HepG2 (cell line): ENCODE measurements around the gene C9orf50. TPM values are rescaled to one million over a fixed set of nuclear protein-coding genes. Genes with fewer than 3 reads are reported as not detected.

ENCODE experiments used
- REL ChIP-seq: sonication (generic); formaldehyde crosslinking; conservative IDR thresholded peaks from 2 replicates; pipeline ENCODE4 v1.8.0; 2022; ENCODE audit warnings: mild to moderate bottlenecking, missing genetic modification reagents, moderate library complexity
- SRY ChIP-seq: sonication (generic); formaldehyde crosslinking; IDR thresholded peaks from 2 replicates; pipeline ENCODE4 v1.8.0; 2022; ENCODE audit warnings: mild to moderate bottlenecking, missing genetic modification reagents
- TAF15 ChIP-seq: fragments of 200-400 bp; formaldehyde crosslinking; IDR thresholded peaks from one replicate; pipeline ENCODE4 v1.6.1; 2018; ENCODE audit warnings: mild to moderate bottlenecking, low read depth, low read length; ENCODE audit not compliant: poor library complexity, severe bottlenecking
- TBX3 ChIP-seq: fragments of 450-650 bp; IDR thresholded peaks from 2 replicates; pipeline ENCODE4 v1.6.1; 2017; ENCODE audit warnings: antibody characterized with exemption, mild to moderate bottlenecking, inconsistent platforms, borderline replicate concordance
- YEATS4 ChIP-seq: sonication (generic); formaldehyde crosslinking; IDR thresholded peaks from 2 replicates; pipeline ENCODE4 v1.4.0; 2020; ENCODE audit warnings: missing genetic modification reagents, borderline replicate concordance
- ZFY ChIP-seq: sonication (generic); formaldehyde crosslinking; IDR thresholded peaks from 2 replicates; pipeline ENCODE4 v1.4.0; 2020; ENCODE audit warnings: missing genetic modification reagents
- ZNF33A ChIP-seq: sonication (generic); formaldehyde crosslinking; IDR thresholded peaks from 2 replicates; pipeline ENCODE4 v1.5.1; 2020; ENCODE audit warnings: missing genetic modification reagents, mild to moderate bottlenecking, moderate library complexity, borderline replicate concordance
- ZNF451 ChIP-seq: sonication (generic); formaldehyde crosslinking; IDR thresholded peaks from 2 replicates; pipeline ENCODE4 v1.5.0; 2020; ENCODE audit warnings: mild to moderate bottlenecking, missing genetic modification reagents
- ZNF562 ChIP-seq: sonication (generic); formaldehyde crosslinking; IDR thresholded peaks from 2 replicates; pipeline ENCODE4 v1.8.0; 2022; ENCODE audit warnings: missing genetic modification reagents, borderline replicate concordance
- ZNF570 ChIP-seq: sonication (generic); formaldehyde crosslinking; IDR thresholded peaks from 2 replicates; pipeline ENCODE4 v1.4.0; 2020; ENCODE audit warnings: mild to moderate bottlenecking, missing genetic modification reagents, borderline replicate concordance
- ZNF891 ChIP-seq: sonication (generic); formaldehyde crosslinking; IDR thresholded peaks from 2 replicates; pipeline ENCODE4 v1.5.0; 2020; ENCODE audit warnings: mild to moderate bottlenecking, missing genetic modification reagents
- polyA plus RNA-seq, 8 experiments: library from polyadenylated mRNA; depleted of rRNA in 3 of 8; stranded (reverse) in 7 of 8; unstranded in 1 of 8; fragments of >200 nt; fragmentation: Illumina TruSeq in 4 of 8; extraction: Trizol in 4 of 8; gene quantifications; 2 replicates each; pipeline versions ENCODE4 v1.2.1 to v1.2.3, GENCODE V29; 2011 to 2016; ENCODE audit warnings: low read depth in 4 of 8, missing spikeins in 1 of 8, mixed read lengths in 1 of 8; ENCODE audit not compliant: insufficient read depth in 1 of 8
- total RNA-seq, 5 experiments: library from RNA; depleted of rRNA; stranded (reverse); fragments of >200 nt; fragmentation: Illumina TruSeq; extraction: Trizol; gene quantifications; 2 replicates each; pipeline ENCODE4 v1.2.3, GENCODE V29; 2016; ENCODE audit warnings: low read depth in 1 of 5
- TF ChIP-seq, protein P1 (sequence below): sonication (generic); formaldehyde crosslinking; IDR thresholded peaks from 2 replicates; pipeline ENCODE4 v1.4.0; 2020; ENCODE audit warnings: missing genetic modification reagents, borderline replicate concordance
- TF ChIP-seq, protein P2 (sequence below): sonication (generic); formaldehyde crosslinking; IDR thresholded peaks from 2 replicates; pipeline ENCODE4 v1.4.0; 2020; ENCODE audit warnings: missing genetic modification reagents
- TF ChIP-seq, protein P3 (sequence below): sonication (generic); formaldehyde crosslinking; IDR thresholded peaks from 2 replicates; pipeline ENCODE4 v1.8.0; 2022; ENCODE audit warnings: missing genetic modification reagents, low read depth, mild to moderate bottlenecking, borderline replicate concordance
- TF ChIP-seq, protein P4 (sequence below): sonication (generic); formaldehyde crosslinking; conservative IDR thresholded peaks from 2 replicates; pipeline ENCODE4 v1.4.0; 2020; ENCODE audit warnings: mild to moderate bottlenecking, missing genetic modification reagents, moderate library complexity

C9orf50 gene
- total and polyA plus RNA-seq, 2 of the 13 experiments (the other 11 are each of a cell fraction or from before 2014, with no cell fraction given), result not detected

DNA sequence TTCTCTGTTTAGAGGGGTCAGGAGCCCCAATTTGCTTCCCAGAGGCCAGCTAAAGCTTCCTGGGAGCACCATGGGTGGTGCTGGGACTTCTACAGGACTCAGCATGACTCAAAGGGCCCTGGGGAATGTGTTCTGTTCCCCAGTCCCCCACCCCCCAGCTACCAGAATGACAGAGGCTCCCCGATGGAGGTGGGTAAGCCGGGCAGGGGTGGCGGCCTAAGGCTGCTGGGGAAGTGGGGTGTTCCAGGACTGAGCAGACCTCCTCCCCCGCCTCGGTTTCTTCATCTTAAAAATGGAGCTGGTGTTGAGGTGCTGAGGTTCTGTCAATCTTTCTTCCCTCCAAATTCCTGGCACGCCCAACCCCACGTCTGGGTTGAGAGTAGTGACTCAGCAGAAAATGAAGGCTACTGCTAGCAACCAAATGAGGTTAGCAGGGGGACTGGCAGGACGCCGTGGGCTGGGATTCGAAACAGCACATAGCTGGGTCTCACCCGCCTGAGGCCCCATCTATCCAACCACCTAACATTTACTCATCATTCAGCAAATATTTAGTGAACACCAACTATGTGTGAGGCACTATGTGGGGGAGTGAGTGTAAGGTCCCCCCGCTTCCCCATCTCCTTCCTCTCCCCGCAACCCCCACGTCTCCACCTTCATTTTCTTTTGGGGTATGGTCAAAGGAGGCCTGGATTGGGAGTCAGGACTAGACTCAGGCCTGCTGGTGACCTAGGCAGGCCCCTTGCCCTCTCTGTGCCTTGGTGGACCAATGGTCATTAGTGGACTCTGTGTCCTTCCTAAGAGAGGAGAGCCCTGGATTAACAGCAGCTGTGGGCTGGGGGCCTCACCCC is 50.2 kb downstream of the C9orf50 start (continued):
- TF ChIP-seq, protein P1, sequence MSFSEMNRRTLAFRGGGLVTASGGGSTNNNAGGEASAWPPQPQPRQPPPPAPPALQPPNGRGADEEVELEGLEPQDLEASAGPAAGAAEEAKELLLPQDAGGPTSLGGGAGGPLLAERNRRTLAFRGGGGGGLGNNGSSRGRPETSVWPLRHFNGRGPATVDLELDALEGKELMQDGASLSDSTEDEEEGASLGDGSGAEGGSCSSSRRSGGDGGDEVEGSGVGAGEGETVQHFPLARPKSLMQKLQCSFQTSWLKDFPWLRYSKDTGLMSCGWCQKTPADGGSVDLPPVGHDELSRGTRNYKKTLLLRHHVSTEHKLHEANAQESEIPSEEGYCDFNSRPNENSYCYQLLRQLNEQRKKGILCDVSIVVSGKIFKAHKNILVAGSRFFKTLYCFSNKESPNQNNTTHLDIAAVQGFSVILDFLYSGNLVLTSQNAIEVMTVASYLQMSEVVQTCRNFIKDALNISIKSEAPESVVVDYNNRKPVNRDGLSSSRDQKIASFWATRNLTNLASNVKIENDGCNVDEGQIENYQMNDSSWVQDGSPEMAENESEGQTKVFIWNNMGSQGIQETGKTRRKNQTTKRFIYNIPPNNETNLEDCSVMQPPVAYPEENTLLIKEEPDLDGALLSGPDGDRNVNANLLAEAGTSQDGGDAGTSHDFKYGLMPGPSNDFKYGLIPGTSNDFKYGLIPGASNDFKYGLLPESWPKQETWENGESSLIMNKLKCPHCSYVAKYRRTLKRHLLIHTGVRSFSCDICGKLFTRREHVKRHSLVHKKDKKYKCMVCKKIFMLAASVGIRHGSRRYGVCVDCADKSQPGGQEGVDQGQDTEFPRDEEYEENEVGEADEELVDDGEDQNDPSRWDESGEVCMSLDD (CRISPR knock-in tag), result peak; percentile 76; the same call in 1 of the 2 replicates
- TF ChIP-seq ZNF570 (CRISPR knock-in tag) (0 out of 2 replicates have a peak, but pooled peaks have one; percentile 61), ZNF33A (CRISPR knock-in tag) (no peak), ZNF891 (CRISPR knock-in tag) (no peak), ZFY (CRISPR knock-in tag) (0 out of 2 replicates have a peak, but pooled peaks have one; percentile 4), TAF15 (no peak), REL (CRISPR knock-in tag) (no peak), YEATS4 (CRISPR knock-in tag) (peak; percentile 26; the same call in 1 of the 2 replicates), ZNF451 (CRISPR knock-in tag) (no peak), SRY (CRISPR knock-in tag) (no peak), TBX3 (no peak), ZNF562 (CRISPR knock-in tag) (no peak)
- TF ChIP-seq, protein P2, sequence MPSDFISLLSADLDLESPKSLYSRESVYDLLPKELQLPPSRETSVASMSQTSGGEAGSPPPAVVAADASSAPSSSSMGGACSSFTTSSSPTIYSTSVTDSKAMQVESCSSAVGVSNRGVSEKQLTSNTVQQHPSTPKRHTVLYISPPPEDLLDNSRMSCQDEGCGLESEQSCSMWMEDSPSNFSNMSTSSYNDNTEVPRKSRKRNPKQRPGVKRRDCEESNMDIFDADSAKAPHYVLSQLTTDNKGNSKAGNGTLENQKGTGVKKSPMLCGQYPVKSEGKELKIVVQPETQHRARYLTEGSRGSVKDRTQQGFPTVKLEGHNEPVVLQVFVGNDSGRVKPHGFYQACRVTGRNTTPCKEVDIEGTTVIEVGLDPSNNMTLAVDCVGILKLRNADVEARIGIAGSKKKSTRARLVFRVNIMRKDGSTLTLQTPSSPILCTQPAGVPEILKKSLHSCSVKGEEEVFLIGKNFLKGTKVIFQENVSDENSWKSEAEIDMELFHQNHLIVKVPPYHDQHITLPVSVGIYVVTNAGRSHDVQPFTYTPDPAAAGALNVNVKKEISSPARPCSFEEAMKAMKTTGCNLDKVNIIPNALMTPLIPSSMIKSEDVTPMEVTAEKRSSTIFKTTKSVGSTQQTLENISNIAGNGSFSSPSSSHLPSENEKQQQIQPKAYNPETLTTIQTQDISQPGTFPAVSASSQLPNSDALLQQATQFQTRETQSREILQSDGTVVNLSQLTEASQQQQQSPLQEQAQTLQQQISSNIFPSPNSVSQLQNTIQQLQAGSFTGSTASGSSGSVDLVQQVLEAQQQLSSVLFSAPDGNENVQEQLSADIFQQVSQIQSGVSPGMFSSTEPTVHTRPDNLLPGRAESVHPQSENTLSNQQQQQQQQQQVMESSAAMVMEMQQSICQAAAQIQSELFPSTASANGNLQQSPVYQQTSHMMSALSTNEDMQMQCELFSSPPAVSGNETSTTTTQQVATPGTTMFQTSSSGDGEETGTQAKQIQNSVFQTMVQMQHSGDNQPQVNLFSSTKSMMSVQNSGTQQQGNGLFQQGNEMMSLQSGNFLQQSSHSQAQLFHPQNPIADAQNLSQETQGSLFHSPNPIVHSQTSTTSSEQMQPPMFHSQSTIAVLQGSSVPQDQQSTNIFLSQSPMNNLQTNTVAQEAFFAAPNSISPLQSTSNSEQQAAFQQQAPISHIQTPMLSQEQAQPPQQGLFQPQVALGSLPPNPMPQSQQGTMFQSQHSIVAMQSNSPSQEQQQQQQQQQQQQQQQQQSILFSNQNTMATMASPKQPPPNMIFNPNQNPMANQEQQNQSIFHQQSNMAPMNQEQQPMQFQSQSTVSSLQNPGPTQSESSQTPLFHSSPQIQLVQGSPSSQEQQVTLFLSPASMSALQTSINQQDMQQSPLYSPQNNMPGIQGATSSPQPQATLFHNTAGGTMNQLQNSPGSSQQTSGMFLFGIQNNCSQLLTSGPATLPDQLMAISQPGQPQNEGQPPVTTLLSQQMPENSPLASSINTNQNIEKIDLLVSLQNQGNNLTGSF (CRISPR knock-in tag), result no peak
- TF ChIP-seq, protein P3, sequence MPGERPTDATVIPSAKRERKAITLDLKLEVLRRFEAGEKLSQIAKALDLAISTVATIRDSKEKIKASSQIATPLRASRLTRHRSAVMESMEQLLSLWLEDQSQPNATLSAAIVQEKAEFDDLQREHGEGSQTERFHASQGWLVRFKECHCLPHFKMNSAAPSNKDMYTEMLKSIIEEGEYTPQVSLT (CRISPR knock-in tag), result no peak
- TF ChIP-seq, protein P4, sequence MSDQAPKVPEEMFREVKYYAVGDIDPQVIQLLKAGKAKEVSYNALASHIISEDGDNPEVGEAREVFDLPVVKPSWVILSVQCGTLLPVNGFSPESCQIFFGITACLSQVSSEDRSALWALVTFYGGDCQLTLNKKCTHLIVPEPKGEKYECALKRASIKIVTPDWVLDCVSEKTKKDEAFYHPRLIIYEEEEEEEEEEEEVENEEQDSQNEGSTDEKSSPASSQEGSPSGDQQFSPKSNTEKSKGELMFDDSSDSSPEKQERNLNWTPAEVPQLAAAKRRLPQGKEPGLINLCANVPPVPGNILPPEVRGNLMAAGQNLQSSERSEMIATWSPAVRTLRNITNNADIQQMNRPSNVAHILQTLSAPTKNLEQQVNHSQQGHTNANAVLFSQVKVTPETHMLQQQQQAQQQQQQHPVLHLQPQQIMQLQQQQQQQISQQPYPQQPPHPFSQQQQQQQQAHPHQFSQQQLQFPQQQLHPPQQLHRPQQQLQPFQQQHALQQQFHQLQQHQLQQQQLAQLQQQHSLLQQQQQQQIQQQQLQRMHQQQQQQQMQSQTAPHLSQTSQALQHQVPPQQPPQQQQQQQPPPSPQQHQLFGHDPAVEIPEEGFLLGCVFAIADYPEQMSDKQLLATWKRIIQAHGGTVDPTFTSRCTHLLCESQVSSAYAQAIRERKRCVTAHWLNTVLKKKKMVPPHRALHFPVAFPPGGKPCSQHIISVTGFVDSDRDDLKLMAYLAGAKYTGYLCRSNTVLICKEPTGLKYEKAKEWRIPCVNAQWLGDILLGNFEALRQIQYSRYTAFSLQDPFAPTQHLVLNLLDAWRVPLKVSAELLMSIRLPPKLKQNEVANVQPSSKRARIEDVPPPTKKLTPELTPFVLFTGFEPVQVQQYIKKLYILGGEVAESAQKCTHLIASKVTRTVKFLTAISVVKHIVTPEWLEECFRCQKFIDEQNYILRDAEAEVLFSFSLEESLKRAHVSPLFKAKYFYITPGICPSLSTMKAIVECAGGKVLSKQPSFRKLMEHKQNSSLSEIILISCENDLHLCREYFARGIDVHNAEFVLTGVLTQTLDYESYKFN (CRISPR knock-in tag), result peak; percentile 33; the same call in 1 of the 2 replicates
